ENCODE results near the gene KSR2. TPM values are rescaled to one million over a fixed set of nuclear protein-coding genes. Genes with fewer than 3 reads are reported as not detected.

Gene KSR2
- total RNA-seq, 4 donors from 2014 or later, result 0.02 to 0.10 TPM; not detected in 2

GRCh38 chr12:117853600-117853999 lies 115.2 kb downstream of the KSR2 start:
- in situ Hi-C loops (cut with MboI; ENCODE audit: low sequenced_read_pairs in 4 of 4), result loop anchor here in 1 of 4 donors (10.0 kb wide), 1 partner anchor 619 kb away; no protein-coding TSS in a partner anchor
- intact Hi-C loops (cut with DNase I; ENCODE audit: low total_unique reads), result loop anchor here (5.0 kb wide), 1 partner anchor 646 kb away; no protein-coding TSS in a partner anchor
- H3K4me3 ChIP-seq, result no peak overlapping the region
- peaks cover 0 to 3% (median 0%) of the 10 kb centered on the region in 3 donors for H3K27me3 ChIP-seq
- no peaks in the 10 kb centered on the region for H3K4me1 ChIP-seq
- TF ChIP-seq POLR2A (IDR thresholded peaks at IDR 0.05), result no peak
- TF ChIP-seq CTCF (IDR thresholded peaks at IDR 0.05 in 4 of 5, conservative IDR thresholded peaks at IDR 0.05 in 1 of 5), result no peak
- ATAC-seq, result no peak
- H3K9me3 ChIP-seq, result no peaks in the 10 kb centered on the region
- no peak overlapping the region for H3K27ac ChIP-seq
- H3K36me3 ChIP-seq, result no peaks in the 10 kb centered on the region
- DNase-seq, result no peak

GRCh38 chr12:117850048-117850447 lies 118.7 kb downstream of the KSR2 start:
- Histone ChIP-seq H3K36me3 (no peaks in the 10 kb centered on the region), H3K27me3 (peaks cover 0 to 6% (median 3%) of the 10 kb centered on the region in 3 donors), H3K27ac (no peak overlapping the region), H3K4me3 (no peak overlapping the region), H3K4me1 (no peaks in the 10 kb centered on the region), H3K9me3 (no peaks in the 10 kb centered on the region)
- TF ChIP-seq CTCF (IDR thresholded peaks at IDR 0.05 in 4 of 5, conservative IDR thresholded peaks at IDR 0.05 in 1 of 5) (peak; percentile 36 to 78 (median 62)), POLR2A (IDR thresholded peaks at IDR 0.05) (no peak)
- no peak for ATAC-seq
- intact Hi-C loops (cut with DNase I; ENCODE audit: low total_unique reads) (loop anchor here (5.0 kb wide), 1 partner anchor 643 kb away; no protein-coding TSS in a partner anchor), in situ Hi-C loops (cut with MboI; ENCODE audit: low sequenced_read_pairs in 4 of 4) (loop anchor here in 1 of 4 donors (10.0 kb wide), 1 partner anchor 615 kb away; no protein-coding TSS in a partner anchor)
- no peak for DNase-seq

- ATAC-seq, result no peak
Observed at GRCh38 chr12:117847371-117847770, 121.4 kb downstream of the KSR2 start.

GRCh38 chr12:117845271-117845904 lies 123.4 kb downstream of the KSR2 start:
- Histone ChIP-seq H3K27ac (no peak overlapping the region), H3K4me1 (no peaks in the 10 kb centered on the region), H3K36me3 (no peaks in the 10 kb centered on the region), H3K9me3 (peaks cover 0 to 4% (median 0%) of the 10 kb centered on the region in 3 donors), H3K27me3 (peaks cover 0 to 7% (median 6%) of the 10 kb centered on the region in 3 donors), H3K4me3 (no peak overlapping the region)
- intact Hi-C loops (cut with DNase I; ENCODE audit: low total_unique reads) (no loop called here), in situ Hi-C loops (cut with MboI; ENCODE audit: low sequenced_read_pairs in 4 of 4) (loop anchor here in 2 of 4 donors (25.0 kb wide), 1 partner anchor 483 kb away; the partner anchor contains the start of gene NOS1 (in 2 of the 2))
- DNase-seq (no peak), ATAC-seq (no peak)
- no peak for TF ChIP-seq CTCF (IDR thresholded peaks at IDR 0.05 in 4 of 5, conservative IDR thresholded peaks at IDR 0.05 in 1 of 5)
- no peak for TF ChIP-seq POLR2A (IDR thresholded peaks at IDR 0.05)

More at GRCh38 chr12:117847371-117847770, 121.4 kb downstream of the KSR2 start:
- H3K27me3 ChIP-seq, result peaks cover 0 to 7% (median 6%) of the 10 kb centered on the region in 3 donors
- H3K9me3 ChIP-seq, result peaks cover 0 to 4% (median 0%) of the 10 kb centered on the region in 3 donors
- H3K4me1 ChIP-seq, result no peaks in the 10 kb centered on the region
- TF ChIP-seq CTCF (IDR thresholded peaks at IDR 0.05 in 4 of 5, conservative IDR thresholded peaks at IDR 0.05 in 1 of 5), result no peak
- TF ChIP-seq POLR2A (IDR thresholded peaks at IDR 0.05), result no peak
- no peak overlapping the region for H3K4me3 ChIP-seq
- DNase-seq, result no peak
- intact Hi-C loops (cut with DNase I; ENCODE audit: low total_unique reads), result no loop called here
- in situ Hi-C loops (cut with MboI; ENCODE audit: low sequenced_read_pairs in 4 of 4), result loop anchor here in 2 of 4 donors (25.0 kb wide), 1 partner anchor 485 kb away; the partner anchor contains the start of gene NOS1 (in 2 of the 2)
- H3K36me3 ChIP-seq, result no peaks in the 10 kb centered on the region
- no peak overlapping the region for H3K27ac ChIP-seq

Measured in gastrocnemius medialis (tissue), 4 donors.